SK-N-SH (cell line): Measurements from ENCODE around the gene CA10. TPM values are rescaled to one million over a fixed set of nuclear protein-coding genes. Genes with fewer than 3 reads are reported as not detected.

Source experiments
- CTCF ChIA-PET: fragments of 300-600, 350-600 bp; formaldehyde crosslinking; extraction: SDS; loops from one replicate; lab custom pipeline; 2021; lab: Yijun Ruan, JAX
- POLR2A ChIA-PET: fragments of 350-600 bp; sonication (Branson Sonifier 250); formaldehyde crosslinking; extraction: SDS; loops from one replicate; lab custom pipeline; 2020; ENCODE audit warnings: antibody characterized with exemption, inconsistent platforms; lab: Yijun Ruan, JAX
- DNase-seq: peaks from one replicate; pipeline ENCODE4 v3.0.0; 2012
- H2AFZ ChIP-seq: fragments of 200-600 bp; sonication (generic); 2 replicates; pipeline ENCODE4 v1.8.1; 2016; ENCODE audit warnings: antibody characterized with exemption, mild to moderate bottlenecking, low read depth
- H3F3A ChIP-seq: fragments of 200-600 bp; sonication (generic); replicated peaks from 2 replicates; pipeline ENCODE3; 2016; ENCODE audit warnings: antibody characterized with exemption, mild to moderate bottlenecking; ENCODE audit not compliant: insufficient read depth
- H3K27ac ChIP-seq, 2 experiments: fragments of 200-500 bp in 1 of 2; fragments of 200-600 bp in 1 of 2; sonication (Bioruptor generic) in 1 of 2; sonication (generic), shearing (Covaris generic) in 1 of 2; 2 replicates each; pipeline versions ENCODE4 v1.5.1 to v1.6.1; 2014 to 2016; ENCODE audit warnings: low read depth in 2 of 2, inconsistent platforms in 1 of 2, low read length in 1 of 2, mild to moderate bottlenecking in 1 of 2, mixed read lengths in 1 of 2
- H3K27me3 ChIP-seq: fragments of 200-600 bp; sonication (generic), shearing (Covaris generic); 2 replicates; pipeline ENCODE4 v1.6.1; 2016; ENCODE audit warnings: mixed run types; ENCODE audit not compliant: insufficient read depth
- H3K36me3 ChIP-seq, 2 experiments: fragments of 200-500 bp in 1 of 2; fragments of 200-600 bp in 1 of 2; sonication (Bioruptor generic) in 1 of 2; sonication (generic) in 1 of 2; replicated peaks in 1 of 2; 2 replicates each; pipeline versions ENCODE3 to v1.5.1; 2014 to 2016; ENCODE audit warnings: low read length in 1 of 2, mild to moderate bottlenecking in 1 of 2; ENCODE audit not compliant: insufficient read depth in 2 of 2, control insufficient read depth in 1 of 2
- H3K4me1 ChIP-seq, 2 experiments: fragments of 200-500 bp in 1 of 2; fragments of 200-600 bp in 1 of 2; sonication (Bioruptor generic) in 1 of 2; sonication (generic), shearing (Covaris generic) in 1 of 2; 2 replicates each; pipeline versions ENCODE4 v1.5.1 to v1.6.1; 2014 to 2016; ENCODE audit warnings: low read depth in 1 of 2, low read length in 1 of 2, mixed run types in 1 of 2; ENCODE audit not compliant: insufficient read depth in 2 of 2, control insufficient read depth in 1 of 2
- H3K4me2 ChIP-seq: fragments of 200-600 bp; sonication (generic), shearing (Covaris generic); 2 replicates; pipeline ENCODE4 v1.6.1; 2017; ENCODE audit warnings: mixed run types
- H3K4me3 ChIP-seq, 2 experiments: fragments of 200-500 bp in 1 of 2; fragments of 200-600 bp in 1 of 2; sonication (Bioruptor generic) in 1 of 2; sonication (generic), shearing (Covaris generic) in 1 of 2; 2 replicates each; pipeline versions ENCODE4 v1.5.1 to v1.8.1; 2014 to 2016; ENCODE audit warnings: low read depth in 2 of 2, inconsistent platforms in 1 of 2, low read length in 1 of 2, mild to moderate bottlenecking in 1 of 2, mixed read lengths in 1 of 2, moderate library complexity in 1 of 2
- H3K79me2 ChIP-seq: fragments of 200-600 bp; sonication (generic); 2 replicates; pipeline ENCODE4 v1.8.1; 2017; ENCODE audit warnings: mild to moderate bottlenecking; ENCODE audit not compliant: insufficient read depth
- H3K9ac ChIP-seq: fragments of 200-600 bp; sonication (generic); 2 replicates; pipeline ENCODE4 v1.6.1; 2017; ENCODE audit warnings: mixed run types
- H3K9me2 ChIP-seq: fragments of 200-600 bp; sonication (generic); 2 replicates; pipeline ENCODE4 v1.6.1; 2017; ENCODE audit warnings: mixed run types
- H3K9me3 ChIP-seq: fragments of 200-600 bp; sonication (generic); 2 replicates; pipeline ENCODE4 v1.6.1; 2017; ENCODE audit warnings: mixed run types, mild to moderate bottlenecking, moderate library complexity
- H4K20me1 ChIP-seq: fragments of 200-600 bp; sonication (generic); 2 replicates; pipeline ENCODE4 v1.6.1; 2017; ENCODE audit warnings: mild to moderate bottlenecking, mixed run types; ENCODE audit not compliant: insufficient read depth
- CHD2 ChIP-seq: fragments of 150-350 bp; IDR thresholded peaks from 2 replicates; pipeline ENCODE4 v1.6.1; 2018; ENCODE audit warnings: low read length; ENCODE audit not compliant: partially characterized antibody
- FOXJ3 ChIP-seq: sonication (generic); formaldehyde crosslinking; IDR thresholded peaks from 2 replicates; pipeline ENCODE4 v1.5.1; 2020; ENCODE audit warnings: mild to moderate bottlenecking, missing genetic modification reagents
- GATA2 ChIP-seq: sonication (generic); formaldehyde crosslinking; IDR thresholded peaks from 2 replicates; pipeline ENCODE4 v1.5.0; 2020; ENCODE audit warnings: mild to moderate bottlenecking, missing genetic modification reagents
- IRF3 ChIP-seq: fragments of 150-350 bp; IDR thresholded peaks from 2 replicates; pipeline ENCODE4 v1.6.1; 2016; ENCODE audit warnings: mild to moderate bottlenecking, low read depth, low read length
- MEF2A ChIP-seq: IDR thresholded peaks from 2 replicates; pipeline ENCODE4 v1.4.0; 2012; ENCODE audit warnings: low read depth, borderline replicate concordance
- NFIC ChIP-seq: IDR thresholded peaks from 2 replicates; pipeline ENCODE4 v1.4.0; 2012; ENCODE audit warnings: borderline replicate concordance
- RAD21 ChIP-seq: IDR thresholded peaks from 2 replicates; pipeline ENCODE4 v1.6.1; 2012; ENCODE audit warnings: mild to moderate bottlenecking, low read length
- RCOR1 ChIP-seq: fragments of 150-350 bp; IDR thresholded peaks from 2 replicates; pipeline ENCODE4 v1.6.1; 2017; ENCODE audit warnings: antibody characterized with exemption, low read length
- REST ChIP-seq: IDR thresholded peaks from 2 replicates; pipeline ENCODE4 v1.6.1; 2012; ENCODE audit warnings: mild to moderate bottlenecking, low read depth, low read length, moderate library complexity
- SIN3A ChIP-seq: IDR thresholded peaks from 2 replicates; pipeline ENCODE4 v1.6.1; 2012; ENCODE audit warnings: low read depth, mild to moderate bottlenecking, low read length, moderate library complexity, borderline replicate concordance
- SMC3 ChIP-seq: IDR thresholded peaks from 2 replicates; pipeline ENCODE4 v1.6.1; 2012; ENCODE audit warnings: low read depth, low read length, improper control_type of control experiment
- TCF12 ChIP-seq: IDR thresholded peaks from 2 replicates; pipeline ENCODE4 v1.4.0; 2012
- TEAD4 ChIP-seq: IDR thresholded peaks from 2 replicates; pipeline ENCODE4 v1.4.0; 2012; ENCODE audit warnings: mild to moderate bottlenecking, borderline replicate concordance; ENCODE audit not compliant: insufficient read depth
- USF1 ChIP-seq: IDR thresholded peaks from 2 replicates; pipeline ENCODE4 v1.4.0; 2012; ENCODE audit warnings: low read depth, borderline replicate concordance
- WGBS: methylation state at CpG from one replicate; pipeline ENCODE4 v1.1.6; 2017; ENCODE audit warnings: low lambda C conversion rate; 5-methylcytosine and 5-hydroxymethylcytosine counted together
- polyA plus RNA-seq, 3 experiments: library from polyadenylated mRNA; depleted of rRNA; stranded (reverse); fragments of >200 nt; gene quantifications; 2 replicates each; pipeline ENCODE4 v1.2.3, GENCODE V29; 2012
- TF ChIP-seq, protein P1 (sequence below): fragments of 200-600 bp; sonication (generic); IDR thresholded peaks from 2 replicates; pipeline ENCODE4 v1.6.1; 2017; ENCODE audit warnings: antibody characterized with exemption, mild to moderate bottlenecking, moderate library complexity
- TF ChIP-seq, protein P2 (sequence below): IDR thresholded peaks from 2 replicates; pipeline ENCODE4 v1.4.0; 2012; ENCODE audit warnings: low read depth

Gene CA10
- polyA plus RNA-seq, 1 of the 3 experiments (the other 2 are of a cell fraction), result not detected

- Histone ChIP-seq H3K9me3 (no peaks in the 10 kb centered on the region), H3K9me2 (no peaks in the 10 kb centered on the region), H3K79me2 (no peaks in the 10 kb centered on the region), H3K27ac (no peak overlapping the region), H3K4me1 (no peaks in the 10 kb centered on the region), H4K20me1 (no peaks in the 10 kb centered on the region), H3F3A (no peaks in the 10 kb centered on the region), H3K27me3 (no peaks in the 10 kb centered on the region), H3K9ac (no peak overlapping the region), H2AFZ (no peak overlapping the region), H3K36me3 (no peaks in the 10 kb centered on the region), H3K4me2 (no peak overlapping the region), H3K4me3 (no peak overlapping the region)
- TF ChIP-seq RAD21 (peak; percentile 93), GATA2 (CRISPR knock-in tag) (no peak), SMC3 (peak; percentile 85), FOXJ3 (no peak)
- TF ChIP-seq, protein P1, sequence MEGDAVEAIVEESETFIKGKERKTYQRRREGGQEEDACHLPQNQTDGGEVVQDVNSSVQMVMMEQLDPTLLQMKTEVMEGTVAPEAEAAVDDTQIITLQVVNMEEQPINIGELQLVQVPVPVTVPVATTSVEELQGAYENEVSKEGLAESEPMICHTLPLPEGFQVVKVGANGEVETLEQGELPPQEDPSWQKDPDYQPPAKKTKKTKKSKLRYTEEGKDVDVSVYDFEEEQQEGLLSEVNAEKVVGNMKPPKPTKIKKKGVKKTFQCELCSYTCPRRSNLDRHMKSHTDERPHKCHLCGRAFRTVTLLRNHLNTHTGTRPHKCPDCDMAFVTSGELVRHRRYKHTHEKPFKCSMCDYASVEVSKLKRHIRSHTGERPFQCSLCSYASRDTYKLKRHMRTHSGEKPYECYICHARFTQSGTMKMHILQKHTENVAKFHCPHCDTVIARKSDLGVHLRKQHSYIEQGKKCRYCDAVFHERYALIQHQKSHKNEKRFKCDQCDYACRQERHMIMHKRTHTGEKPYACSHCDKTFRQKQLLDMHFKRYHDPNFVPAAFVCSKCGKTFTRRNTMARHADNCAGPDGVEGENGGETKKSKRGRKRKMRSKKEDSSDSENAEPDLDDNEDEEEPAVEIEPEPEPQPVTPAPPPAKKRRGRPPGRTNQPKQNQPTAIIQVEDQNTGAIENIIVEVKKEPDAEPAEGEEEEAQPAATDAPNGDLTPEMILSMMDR, result peak; percentile 100
- 18% methylated on average over 7 of the region's 7 CpGs for WGBS
- DNase-seq, result peak; percentile 69
- ChIA-PET CTCF (interaction anchor here (0.6 to 5.2 kb wide), 105 partner anchors 8 to 991 kb away, joined by 3 to 198 read pairs (median 4); partner anchors contain the start of gene CA10), POLR2A (no interaction called here)
Measured at GRCh38 chr17:52106638-52107261, 51.8 kb downstream of the CA10 start.

DNA sequence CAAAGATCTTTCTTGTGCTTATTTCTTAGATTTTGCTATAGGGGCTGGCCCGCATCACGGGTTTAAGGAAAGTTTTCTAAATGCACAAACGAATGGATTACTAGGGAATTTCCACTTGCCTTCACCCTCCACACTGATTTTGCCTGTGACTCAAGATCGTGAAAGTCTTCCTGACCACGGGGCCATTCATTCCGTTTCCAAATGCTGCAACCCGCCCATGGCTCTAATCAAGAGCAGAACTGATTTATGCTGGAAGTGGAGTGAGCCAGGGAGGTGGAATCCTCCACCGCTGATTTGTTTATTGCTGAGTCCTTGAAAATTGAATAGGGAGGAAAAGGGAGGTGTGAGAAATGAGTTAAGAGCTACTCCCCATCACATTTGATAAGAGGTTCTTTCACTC is 52.4 kb downstream of the CA10 start:
- H3K4me1 ChIP-seq, result no peaks in the 10 kb centered on the region
- H3F3A ChIP-seq, result no peaks in the 10 kb centered on the region
- H3K27ac ChIP-seq, result no peak overlapping the region
- H3K4me3 ChIP-seq, result no peak overlapping the region
- whole genome bisulfite sequencing, result 55% methylated on average over 8 of the region's 8 CpGs
- no peak for DNase-seq
- no peak overlapping the region for H2AFZ ChIP-seq
- H4K20me1 ChIP-seq, result no peaks in the 10 kb centered on the region
- H3K27me3 ChIP-seq, result no peaks in the 10 kb centered on the region
- H3K4me2 ChIP-seq, result no peak overlapping the region
- ChIA-PET CTCF (interaction anchor here (0.6 to 5.2 kb wide), 72 partner anchors 8 to 1959 kb away, joined by 3 to 198 read pairs (median 6); partner anchors contain the start of gene CA10), POLR2A (no interaction called here)
- no peaks in the 10 kb centered on the region for H3K9me3 ChIP-seq
- H3K36me3 ChIP-seq, result no peaks in the 10 kb centered on the region
- H3K9me2 ChIP-seq, result no peaks in the 10 kb centered on the region
- no peaks in the 10 kb centered on the region for H3K79me2 ChIP-seq
- H3K9ac ChIP-seq, result no peak overlapping the region
- TF ChIP-seq RCOR1, result no peak
- TF ChIP-seq RAD21, result no peak
- no peak for TF ChIP-seq TCF12
- no peak for TF ChIP-seq USF1
- no peak for TF ChIP-seq REST
- TF ChIP-seq IRF3, result no peak
- no peak for TF ChIP-seq CHD2
- TF ChIP-seq TEAD4, result no peak
- TF ChIP-seq, protein P2, sequence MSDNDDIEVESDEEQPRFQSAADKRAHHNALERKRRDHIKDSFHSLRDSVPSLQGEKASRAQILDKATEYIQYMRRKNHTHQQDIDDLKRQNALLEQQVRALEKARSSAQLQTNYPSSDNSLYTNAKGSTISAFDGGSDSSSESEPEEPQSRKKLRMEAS, result no peak
- TF ChIP-seq NFIC, result no peak
- TF ChIP-seq MEF2A, result no peak
- TF ChIP-seq SMC3, result no peak
- no peak for TF ChIP-seq SIN3A
- TF ChIP-seq FOXJ3, result no peak
- TF ChIP-seq, protein P1, result no peak
- no peak for TF ChIP-seq GATA2 (CRISPR knock-in tag)
